GM21737 (cell line): Measurements from ENCODE around the gene NGB.
"Not testable (repeated sequence)": the region's sequence is repeated elsewhere in the genome, so short reads cannot be mapped to it uniquely, and the experiment has no call there.

Source experiments
- ATAC-seq: cut with Tn5 transposase; IDR thresholded peaks from one replicate; pipeline ENCODE4 v1.9.1; 2021; ENCODE audit warnings: mild to moderate bottlenecking, moderate library complexity; ENCODE audit not compliant: unreplicated experiment

The NGB gene

GRCh38 chr14:77296906-77297305 is 25.9 kb upstream of the NGB start:
- ATAC-seq: no peak

GRCh38 chr14:77296155-77296554 is 25.1 kb upstream of the NGB start:
- no peak for ATAC-seq

GRCh38 chr14:77290705-77291104 is 19.7 kb upstream of the NGB start:
- no peak for ATAC-seq

GRCh38 chr14:77286576-77286975 is 15.6 kb upstream of the NGB start:
- ATAC-seq: no peak

- ATAC-seq: no peak
These were observed 13.5 kb upstream of the NGB start for GRCh38 chr14:77284466-77284865.

GRCh38 chr14:77284066-77284465 is 13.1 kb upstream of the NGB start:
- no peak for ATAC-seq

GRCh38 chr14:77281852-77282410 is 10.9 kb upstream of the NGB start:
- ATAC-seq: no peak

- ATAC-seq: not testable (repeated sequence)
These were observed 9.9 kb upstream of the NGB start for GRCh38 chr14:77280921-77281320.

- ATAC-seq: no peak
These were observed 8.7 kb upstream of the NGB start for GRCh38 chr14:77279719-77280118.

- ATAC-seq: no peak
These were observed 7.6 kb upstream of the NGB start for GRCh38 chr14:77278461-77279230.

- ATAC-seq: no peak
These were observed 6.0 kb upstream of the NGB start for GRCh38 chr14:77276959-77277358.

GRCh38 chr14:77276295-77276935 is 5.4 kb upstream of the NGB start:
- no peak for ATAC-seq

GRCh38 chr14:77275601-77276017 is 4.6 kb upstream of the NGB start:
- ATAC-seq: no peak

- ATAC-seq: no peak
These were observed 4.1 kb upstream of the NGB start for GRCh38 chr14:77275041-77275580.

GRCh38 chr14:77273796-77274195 is 2.8 kb upstream of the NGB start:
- no peak for ATAC-seq

GRCh38 chr14:77272261-77272660 is 1.3 kb upstream of the NGB start:
- no peak for ATAC-seq

- no peak for ATAC-seq
These were observed 469 bp downstream of the NGB start for GRCh38 chr14:77270361-77271112.

GRCh38 chr14:77268989-77269600 is 1.9 kb downstream of the NGB start:
- ATAC-seq: no peak

- ATAC-seq: no peak
These were observed 2.9 kb downstream of the NGB start for GRCh38 chr14:77267937-77268699.

- no peak for ATAC-seq
These were observed 4.7 kb downstream of the NGB start for GRCh38 chr14:77266336-77266735.
